Lower lobe of right lung (tissue), 2 donors: ENCODE results near the gene DZIP3. TPM values are rescaled to one million over a fixed set of nuclear protein-coding genes. Genes with fewer than 3 reads are reported as not detected.
"Not testable (repeated sequence)": the region's sequence is repeated elsewhere in the genome, so short reads cannot be mapped to it uniquely, and the experiment has no call there.

Experiments used
- ATAC-seq, 2 donors: fragments of 200-7000 bp; cut with Tn5 transposase; one replicate each; pipeline ENCODE4 v1.9.1; 2020 to 2022; ENCODE audit warnings: mild to moderate bottlenecking in 2 of 2, moderate library complexity in 2 of 2
- DNase-seq: peaks from one replicate; pipeline ENCODE4 v3.0.0-alpha.2; 2020
- H3K27ac ChIP-seq: fragments of 200-600 bp; one replicate; pipeline ENCODE4 v1.8.0; 2022
- H3K27me3 ChIP-seq: fragments of 200-600 bp; one replicate; pipeline ENCODE4 v1.8.0; 2022; ENCODE audit warnings: low read depth
- H3K36me3 ChIP-seq: fragments of 200-600 bp; one replicate; pipeline ENCODE4 v1.8.0; 2022; ENCODE audit warnings: mild to moderate bottlenecking
- H3K4me1 ChIP-seq: fragments of 200-600 bp; one replicate; pipeline ENCODE4 v1.8.0; 2022
- H3K4me3 ChIP-seq: fragments of 200-600 bp; one replicate; pipeline ENCODE4 v1.8.0; 2022; ENCODE audit warnings: mild to moderate bottlenecking
- H3K9me3 ChIP-seq: fragments of 200-600 bp; one replicate; pipeline ENCODE4 v1.8.0; 2022
- intact Hi-C: fragments of 100-400 bp; cut with DNase I; formaldehyde crosslinking; loops from one replicate; pipeline ENCODE4 v1.11.0; 2022
- total RNA-seq: library from RNA; stranded (reverse); fragmentation: NEBNext Ultra II Directional; extraction: Animal tissue kit (Norgen Biotek cat#: 25700); gene quantifications from one replicate; pipeline ENCODE4 v1.2.1, GENCODE V29; 2021
- TF ChIP-seq, protein P1 (sequence below): fragments of 200-600 bp; IDR thresholded peaks from one replicate; pipeline ENCODE4 v1.8.0; 2022; ENCODE audit warnings: antibody characterized with exemption, mild to moderate bottlenecking
- donor health status: DM: no; HTN: yes; CAD: no; lungs with severe emphysema.

DZIP3 gene
- total RNA-seq, 1 donor from 2014 or later: 13.5 TPM

DNA sequence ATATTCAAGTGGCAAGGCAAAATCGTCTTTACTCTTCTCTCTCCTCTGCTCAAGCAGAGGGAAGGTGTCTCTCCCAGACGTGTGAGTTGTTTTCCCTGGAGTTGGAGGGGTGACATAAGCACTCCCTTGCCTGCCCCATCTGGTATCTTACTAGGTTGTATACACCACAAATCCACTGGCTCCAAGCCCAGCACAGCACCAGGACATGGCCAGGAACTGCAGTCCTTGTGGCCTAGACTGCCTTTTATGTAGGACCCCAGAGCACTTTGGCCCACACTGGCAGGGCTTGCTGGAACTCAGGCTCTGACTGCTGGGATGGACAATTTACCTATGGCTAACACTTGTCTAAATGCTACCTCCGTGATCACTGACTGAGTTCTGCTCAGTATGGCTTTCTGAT, 34.0 kb downstream of the DZIP3 start:
- H3K27ac ChIP-seq: no peak overlapping the region
- ATAC-seq: no peak
- H3K36me3 ChIP-seq: peaks cover under 1% of the 10 kb centered on the region
- intact Hi-C loops: no loop called here
- no peaks in the 10 kb centered on the region for H3K27me3 ChIP-seq
- H3K4me1 ChIP-seq: no peaks in the 10 kb centered on the region
- TF ChIP-seq, protein P1, sequence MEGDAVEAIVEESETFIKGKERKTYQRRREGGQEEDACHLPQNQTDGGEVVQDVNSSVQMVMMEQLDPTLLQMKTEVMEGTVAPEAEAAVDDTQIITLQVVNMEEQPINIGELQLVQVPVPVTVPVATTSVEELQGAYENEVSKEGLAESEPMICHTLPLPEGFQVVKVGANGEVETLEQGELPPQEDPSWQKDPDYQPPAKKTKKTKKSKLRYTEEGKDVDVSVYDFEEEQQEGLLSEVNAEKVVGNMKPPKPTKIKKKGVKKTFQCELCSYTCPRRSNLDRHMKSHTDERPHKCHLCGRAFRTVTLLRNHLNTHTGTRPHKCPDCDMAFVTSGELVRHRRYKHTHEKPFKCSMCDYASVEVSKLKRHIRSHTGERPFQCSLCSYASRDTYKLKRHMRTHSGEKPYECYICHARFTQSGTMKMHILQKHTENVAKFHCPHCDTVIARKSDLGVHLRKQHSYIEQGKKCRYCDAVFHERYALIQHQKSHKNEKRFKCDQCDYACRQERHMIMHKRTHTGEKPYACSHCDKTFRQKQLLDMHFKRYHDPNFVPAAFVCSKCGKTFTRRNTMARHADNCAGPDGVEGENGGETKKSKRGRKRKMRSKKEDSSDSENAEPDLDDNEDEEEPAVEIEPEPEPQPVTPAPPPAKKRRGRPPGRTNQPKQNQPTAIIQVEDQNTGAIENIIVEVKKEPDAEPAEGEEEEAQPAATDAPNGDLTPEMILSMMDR: no peak
- H3K4me3 ChIP-seq: no peak overlapping the region
- DNase-seq: no peak
- H3K9me3 ChIP-seq: no peaks in the 10 kb centered on the region

DNA sequence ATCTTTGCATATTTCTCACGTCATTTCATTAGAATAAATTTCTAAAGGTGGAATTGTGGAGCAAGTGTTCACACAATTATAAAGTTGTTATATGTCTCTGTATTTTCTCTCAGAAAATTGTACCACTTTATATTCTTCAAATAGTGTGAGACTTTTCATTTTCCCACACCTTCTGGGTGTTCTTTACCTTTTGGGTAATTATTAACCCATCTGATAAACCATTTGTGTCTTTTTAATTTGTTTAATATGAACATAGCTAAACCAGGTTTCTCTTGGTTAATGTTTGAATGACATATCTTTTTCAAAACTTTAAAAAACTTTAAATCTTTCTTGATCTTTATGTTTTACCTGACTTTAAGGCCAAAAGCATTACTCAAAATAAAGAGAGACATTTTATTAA, 40.5 kb downstream of the DZIP3 start:
- intact Hi-C loops: no loop called here
- DNase-seq: no peak
- Histone ChIP-seq H3K9me3 (no peaks in the 10 kb centered on the region), H3K36me3 (no peaks in the 10 kb centered on the region), H3K4me1 (no peaks in the 10 kb centered on the region), H3K27ac (no peak overlapping the region), H3K4me3 (no peak overlapping the region), H3K27me3 (no peaks in the 10 kb centered on the region)
- TF ChIP-seq, protein P1: no peak
- no peak for ATAC-seq

DNA sequence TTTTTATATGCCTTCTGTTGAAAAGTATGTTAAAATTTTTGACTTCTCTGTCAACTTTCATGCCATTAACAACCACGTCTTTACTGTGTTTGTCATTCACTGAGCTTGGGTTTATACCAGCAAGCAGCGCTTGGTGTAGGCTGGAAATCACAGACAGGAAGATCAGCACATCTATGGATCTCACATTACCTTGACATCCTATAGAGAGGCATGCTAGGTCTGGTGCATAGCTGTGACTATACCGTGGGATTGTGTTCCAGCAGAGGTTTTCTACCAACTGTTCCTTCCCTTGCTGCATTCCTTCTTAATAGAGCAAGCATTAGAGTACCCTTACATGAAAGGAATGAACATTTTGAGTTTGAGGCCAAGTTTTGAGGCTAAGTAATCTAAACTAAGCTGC, 53.0 kb downstream of the DZIP3 start:
- Histone ChIP-seq H3K27ac (no peak overlapping the region), H3K9me3 (no peaks in the 10 kb centered on the region), H3K4me3 (no peak overlapping the region), H3K4me1 (no peaks in the 10 kb centered on the region), H3K27me3 (no peaks in the 10 kb centered on the region), H3K36me3 (no peaks in the 10 kb centered on the region)
- TF ChIP-seq, protein P1: no peak
- ATAC-seq (no peak), DNase-seq (no peak)
- intact Hi-C loops: no loop called here

DNA sequence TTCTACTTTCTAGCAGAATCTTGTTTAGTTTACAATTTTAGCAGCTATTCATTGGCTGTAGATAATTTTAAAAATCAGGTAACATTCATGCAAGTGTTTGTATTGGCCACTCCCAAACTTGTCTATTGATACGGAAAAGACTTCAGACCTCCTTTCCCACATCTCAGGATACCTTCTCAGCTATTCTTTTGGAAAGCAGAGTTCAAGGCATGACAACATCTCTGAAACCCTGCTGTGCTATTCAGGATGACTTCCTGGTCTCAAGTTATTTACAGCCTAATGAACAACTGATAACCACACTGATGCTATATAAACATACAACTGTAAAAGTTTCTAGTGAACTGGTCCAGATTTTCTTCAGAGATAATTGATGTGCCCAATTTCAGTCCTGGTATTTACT, 55.8 kb downstream of the DZIP3 start:
- TF ChIP-seq, protein P1: no peak
- intact Hi-C loops: no loop called here
- H3K4me1 ChIP-seq: no peaks in the 10 kb centered on the region
- H3K27me3 ChIP-seq: no peaks in the 10 kb centered on the region
- no peak for DNase-seq
- no peak for ATAC-seq
- no peaks in the 10 kb centered on the region for H3K36me3 ChIP-seq
- H3K27ac ChIP-seq: no peak overlapping the region
- H3K4me3 ChIP-seq: no peak overlapping the region
- no peaks in the 10 kb centered on the region for H3K9me3 ChIP-seq

DNA sequence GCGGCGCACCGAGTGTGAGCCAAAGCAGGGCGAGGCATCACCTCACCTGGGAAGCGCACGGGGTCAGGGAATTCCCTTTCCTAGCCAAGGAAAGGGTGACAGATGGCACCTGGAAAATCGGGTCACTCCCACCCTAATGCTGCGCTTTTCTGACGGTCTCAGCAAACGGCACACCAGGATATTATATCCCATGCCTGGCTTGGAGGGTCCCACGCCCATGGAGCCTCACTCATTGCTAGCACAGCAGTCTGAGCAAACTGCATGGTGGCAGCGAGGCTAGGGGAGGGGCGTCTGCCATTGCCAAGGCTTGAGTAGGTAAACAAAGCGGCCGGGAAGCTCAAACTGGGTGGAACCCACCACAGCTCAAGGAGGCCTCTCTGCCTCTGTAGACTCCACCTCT, 66.1 kb downstream of the DZIP3 start:
- H3K27ac ChIP-seq, H3K27me3 ChIP-seq, H3K4me1 ChIP-seq, H3K4me3 ChIP-seq, DNase-seq, intact Hi-C loops, ATAC-seq, H3K36me3 ChIP-seq, H3K9me3 ChIP-seq: not testable (repeated sequence)

DNA sequence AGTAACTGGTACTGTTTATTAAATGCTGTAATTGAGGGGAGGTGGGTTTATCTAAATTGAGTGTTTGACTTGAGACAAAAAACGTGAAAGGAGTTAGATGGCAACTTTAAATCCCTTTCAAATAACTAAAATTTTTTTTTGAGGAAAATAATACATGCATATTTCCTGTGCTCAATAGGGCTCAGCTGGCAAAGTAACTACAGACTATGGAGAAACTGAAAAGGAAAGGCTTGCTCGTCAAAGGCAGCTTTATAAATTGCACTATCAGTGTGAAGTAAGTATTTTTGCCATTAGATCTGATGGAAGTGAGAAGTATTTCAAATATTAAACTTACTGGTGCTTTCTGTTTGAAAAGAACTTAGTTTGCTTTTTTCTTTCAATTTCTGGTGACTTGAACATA, 72.2 kb downstream of the DZIP3 start:
- Histone ChIP-seq H3K36me3 (no peaks in the 10 kb centered on the region), H3K27ac (no peak overlapping the region), H3K9me3 (no peaks in the 10 kb centered on the region), H3K4me3 (no peak overlapping the region), H3K27me3 (no peaks in the 10 kb centered on the region), H3K4me1 (peaks cover 6% of the 10 kb centered on the region)
- TF ChIP-seq, protein P1: no peak
- DNase-seq (no peak), ATAC-seq (no peak)
- intact Hi-C loops: loop anchor here (5.0 to 10.0 kb wide), 2 partner anchors 256 to 423 kb away; no protein-coding TSS in a partner anchor
